ENCODE results near the gene CNGA3.

GRCh38 chr2:98383166-98383565, 36.9 kb downstream of the CNGA3 start:
- TF ChIP-seq CTCF (tag by site-specific recombination; IDR thresholded peaks at IDR 0.05) (no peak), ZNF449 (tag by site-specific recombination; IDR thresholded peaks at IDR 0.05) (no peak), ZNF558 (tag by site-specific recombination; IDR thresholded peaks at IDR 0.05) (no peak), REST (tag by site-specific recombination; IDR thresholded peaks at IDR 0.05) (no peak), ZNF777 (tag by site-specific recombination; IDR thresholded peaks at IDR 0.05; ENCODE audit: borderline replicate concordance) (no peak), ZNF776 (tag by site-specific recombination; IDR thresholded peaks at IDR 0.05; ENCODE audit: borderline replicate concordance) (no peak), KLF7 (tag by site-specific recombination; IDR thresholded peaks at IDR 0.05; ENCODE audit: borderline replicate concordance) (no peak), BCL11A (tag by site-specific recombination; IDR thresholded peaks at IDR 0.05; ENCODE audit: low read depth) (no peak), ZBTB21 (tag by site-specific recombination; IDR thresholded peaks at IDR 0.05) (no peak), ZNF610 (tag by site-specific recombination; IDR thresholded peaks at IDR 0.05; ENCODE audit: borderline replicate concordance) (no peak), ZNF280D (tag by site-specific recombination; IDR thresholded peaks at IDR 0.05) (no peak), BCL6B (tag by site-specific recombination; IDR thresholded peaks at IDR 0.05) (no peak)
